ENCODE measurements around the gene PCCB. TPM values are rescaled to one million over a fixed set of nuclear protein-coding genes. Genes with fewer than 3 reads are reported as not detected.

Gene PCCB
- total RNA-seq, 4 donors from 2014 or later, result 30.7 to 43.5 (median 38.0) TPM

DNA sequence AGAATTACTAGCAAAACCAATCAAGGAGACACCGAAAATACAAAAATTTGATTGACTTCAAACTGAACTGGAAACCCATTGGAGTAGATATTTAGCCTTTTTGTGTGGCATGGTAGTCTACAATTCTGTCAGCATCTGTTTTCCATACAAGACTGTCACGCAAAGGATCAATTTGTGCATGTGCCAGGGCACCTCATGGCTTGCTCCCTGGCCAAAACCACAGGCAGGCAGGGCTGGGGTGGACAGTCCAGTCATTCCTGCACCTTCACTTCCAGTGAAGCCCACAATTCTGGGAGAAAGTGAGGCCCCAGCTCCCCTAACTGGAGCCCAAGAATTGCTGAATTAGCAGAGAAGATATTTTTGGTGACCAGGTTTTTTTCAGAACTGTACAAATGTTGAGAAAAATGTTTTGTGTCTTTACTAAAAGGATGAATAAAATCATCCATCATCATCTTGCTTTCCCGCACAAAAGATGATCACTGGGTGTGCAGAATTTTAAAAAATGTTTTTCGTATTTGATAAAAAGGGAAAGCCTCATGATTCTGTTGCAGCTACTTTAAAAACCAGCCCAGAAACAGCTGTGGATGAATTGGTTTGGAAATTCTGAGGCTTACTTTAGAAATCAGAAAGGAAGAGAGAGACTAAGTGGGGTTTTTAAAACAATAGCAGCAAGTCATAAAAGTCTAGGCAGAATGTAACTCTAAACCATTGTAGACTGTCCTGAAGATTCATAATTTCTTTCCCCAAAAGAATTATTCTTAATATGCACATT lies 86.4 kb downstream of the PCCB start:
- H3K27ac ChIP-seq, result no peak overlapping the region
- TF ChIP-seq, protein P1, sequence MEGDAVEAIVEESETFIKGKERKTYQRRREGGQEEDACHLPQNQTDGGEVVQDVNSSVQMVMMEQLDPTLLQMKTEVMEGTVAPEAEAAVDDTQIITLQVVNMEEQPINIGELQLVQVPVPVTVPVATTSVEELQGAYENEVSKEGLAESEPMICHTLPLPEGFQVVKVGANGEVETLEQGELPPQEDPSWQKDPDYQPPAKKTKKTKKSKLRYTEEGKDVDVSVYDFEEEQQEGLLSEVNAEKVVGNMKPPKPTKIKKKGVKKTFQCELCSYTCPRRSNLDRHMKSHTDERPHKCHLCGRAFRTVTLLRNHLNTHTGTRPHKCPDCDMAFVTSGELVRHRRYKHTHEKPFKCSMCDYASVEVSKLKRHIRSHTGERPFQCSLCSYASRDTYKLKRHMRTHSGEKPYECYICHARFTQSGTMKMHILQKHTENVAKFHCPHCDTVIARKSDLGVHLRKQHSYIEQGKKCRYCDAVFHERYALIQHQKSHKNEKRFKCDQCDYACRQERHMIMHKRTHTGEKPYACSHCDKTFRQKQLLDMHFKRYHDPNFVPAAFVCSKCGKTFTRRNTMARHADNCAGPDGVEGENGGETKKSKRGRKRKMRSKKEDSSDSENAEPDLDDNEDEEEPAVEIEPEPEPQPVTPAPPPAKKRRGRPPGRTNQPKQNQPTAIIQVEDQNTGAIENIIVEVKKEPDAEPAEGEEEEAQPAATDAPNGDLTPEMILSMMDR (IDR thresholded peaks at IDR 0.05), result no peak
- TF ChIP-seq POLR2A (IDR thresholded peaks at IDR 0.05), result no peak
- no peaks in the 10 kb centered on the region for H3K9me3 ChIP-seq
- no peak overlapping the region for H3K4me3 ChIP-seq
- intact Hi-C loops (cut with DNase I), result no loop called here
- no peaks in the 10 kb centered on the region for H3K4me1 ChIP-seq
- WGBS, 2 donors, result 89 to 92% methylated on average over 4 of the region's 4 CpGs
- H3K36me3 ChIP-seq, result peaks cover 0 to 86% (median 9%) of the 10 kb centered on the region in 3 donors
- no peak for DNase-seq
- no peaks in the 10 kb centered on the region for H3K27me3 ChIP-seq

DNA sequence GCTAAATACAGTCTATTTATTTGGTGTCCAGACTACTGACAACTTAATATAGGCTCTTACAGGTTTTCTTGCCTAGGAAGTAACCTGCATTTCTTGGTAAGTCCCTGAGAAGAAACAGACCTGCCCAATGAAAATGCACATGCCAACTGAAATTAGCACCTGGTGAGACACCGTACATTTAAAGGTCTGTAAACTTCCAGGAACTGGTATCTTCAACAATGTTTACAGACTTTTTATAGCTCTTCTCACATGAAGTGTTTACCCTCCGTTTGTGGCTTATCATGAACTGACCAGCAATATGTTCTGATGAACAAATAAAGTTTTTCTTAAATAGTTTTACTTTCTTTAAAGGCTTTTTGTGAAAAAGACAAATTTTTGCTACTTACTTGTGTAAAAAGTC lies 93.3 kb downstream of the PCCB start:
- H3K9me3 ChIP-seq, result no peaks in the 10 kb centered on the region
- TF ChIP-seq POLR2A (IDR thresholded peaks at IDR 0.05), result no peak
- TF ChIP-seq, protein P1 (IDR thresholded peaks at IDR 0.05), result no peak
- peak overlapping the region in 1 of 4 donors; percentile 39 for H3K27ac ChIP-seq
- DNase-seq, result no peak
- intact Hi-C loops (cut with DNase I), result no loop called here
- peaks cover 6 to 15% (median 9%) of the 10 kb centered on the region in 3 donors for H3K4me1 ChIP-seq
- H3K27me3 ChIP-seq, result no peaks in the 10 kb centered on the region
- no peak overlapping the region for H3K4me3 ChIP-seq
- 76 to 93% methylated on average over 2 of the region's 2 CpGs for WGBS, 2 donors
- peaks cover 0 to 89% (median 9%) of the 10 kb centered on the region in 3 donors for H3K36me3 ChIP-seq

DNA sequence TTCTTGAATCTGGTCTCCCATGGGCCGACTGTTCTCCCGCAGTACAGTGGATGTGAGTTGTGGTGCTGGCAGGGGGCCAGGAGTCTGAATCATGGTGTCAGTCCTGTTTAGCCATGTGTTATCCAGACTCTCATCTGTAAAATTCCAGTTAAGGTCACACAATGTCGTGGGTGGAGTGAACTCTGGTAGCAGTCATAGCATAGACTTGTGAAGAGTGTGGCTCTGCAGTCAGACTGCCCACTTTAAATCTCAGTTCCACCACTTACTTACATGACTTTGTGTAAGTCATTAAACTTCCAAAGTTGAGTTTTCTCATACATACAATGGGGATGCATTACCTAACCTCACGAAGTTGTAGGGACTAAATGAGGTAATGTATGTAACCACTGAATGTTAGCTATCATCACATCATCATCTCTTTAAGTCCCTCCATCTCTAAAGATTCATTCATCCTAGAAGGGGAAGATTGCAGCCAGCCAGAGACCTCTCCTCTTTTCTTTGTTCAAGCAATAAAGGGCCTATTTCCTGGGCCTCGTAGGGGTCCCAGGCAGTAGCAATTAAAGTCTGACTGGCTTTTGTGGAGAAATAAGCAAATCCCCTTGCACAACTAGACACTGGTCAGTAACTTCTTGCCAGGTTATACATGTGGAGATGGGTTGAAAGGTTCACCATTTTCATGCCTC lies 93.9 kb downstream of the PCCB start:
- TF ChIP-seq, protein P1 (IDR thresholded peaks at IDR 0.05), result no peak
- no peak for TF ChIP-seq POLR2A (IDR thresholded peaks at IDR 0.05)
- Histone ChIP-seq H3K36me3 (peaks cover 0 to 89% (median 9%) of the 10 kb centered on the region in 3 donors), H3K27me3 (no peaks in the 10 kb centered on the region), H3K27ac (peak overlapping the region in 1 of 4 donors; percentile 39), H3K9me3 (no peaks in the 10 kb centered on the region), H3K4me3 (no peak overlapping the region), H3K4me1 (peaks cover 6 to 15% (median 9%) of the 10 kb centered on the region in 3 donors)
- intact Hi-C loops (cut with DNase I), result no loop called here
- DNase-seq, result no peak
- WGBS, 2 donors, result 57 to 61% methylated on average over 5 of the region's 5 CpGs

DNA sequence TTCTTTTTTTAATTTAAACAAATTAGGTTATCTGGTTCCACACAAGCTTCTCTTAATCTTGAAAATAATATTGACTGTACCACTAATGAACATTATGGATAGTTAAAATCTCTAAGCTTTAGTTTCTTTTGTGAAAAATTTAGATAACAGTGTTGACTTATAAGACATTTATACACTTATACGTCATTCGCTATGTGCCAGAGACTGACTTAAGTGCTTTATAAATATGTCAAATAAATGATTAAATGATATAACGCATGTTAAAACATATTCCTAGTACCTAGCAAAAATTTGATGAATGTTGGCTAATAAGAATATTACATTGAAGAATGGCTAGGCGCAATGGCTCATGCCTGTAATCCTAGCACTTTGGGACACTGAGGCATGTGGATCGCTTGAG lies 96.3 kb downstream of the PCCB start:
- Histone ChIP-seq H3K4me3 (no peak overlapping the region), H3K27ac (no peak overlapping the region), H3K36me3 (peaks cover 0 to 74% (median 0%) of the 10 kb centered on the region in 3 donors), H3K9me3 (no peaks in the 10 kb centered on the region), H3K27me3 (no peaks in the 10 kb centered on the region), H3K4me1 (peaks cover 9 to 30% (median 10%) of the 10 kb centered on the region in 3 donors)
- TF ChIP-seq POLR2A (IDR thresholded peaks at IDR 0.05), result no peak
- TF ChIP-seq, protein P1 (IDR thresholded peaks at IDR 0.05), result no peak
- intact Hi-C loops (cut with DNase I), result no loop called here
- 83 to 87% methylated on average over 4 to 5 of the region's 5 CpGs for WGBS, 2 donors
- no peak for DNase-seq

DNA sequence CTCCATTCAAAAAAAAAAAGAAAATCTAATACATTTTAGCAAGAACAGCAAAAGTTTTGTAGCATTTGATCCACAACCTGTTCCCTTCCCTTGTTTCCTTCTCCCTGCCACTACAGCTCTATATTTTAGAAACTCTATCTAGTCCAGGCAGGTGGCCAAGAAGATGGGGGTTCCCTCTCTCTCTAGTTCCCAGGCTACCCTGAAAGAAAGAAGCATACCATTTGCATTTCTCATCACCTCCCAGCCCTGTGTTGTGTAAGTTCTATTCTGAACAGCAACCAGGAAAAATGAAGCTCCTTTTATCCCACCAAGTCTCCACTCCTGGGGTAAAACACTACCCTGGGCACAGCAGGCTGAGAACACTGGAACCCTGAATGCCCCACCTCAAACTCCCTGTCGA lies 100.0 kb downstream of the PCCB start:
- no peak overlapping the region for H3K4me3 ChIP-seq
- no CpG with 5 or more reads among the region's 1 CpG for WGBS, 2 donors
- no peaks in the 10 kb centered on the region for H3K27me3 ChIP-seq
- no peak for DNase-seq
- intact Hi-C loops (cut with DNase I), result no loop called here
- peaks cover 0 to 18% (median 5%) of the 10 kb centered on the region in 3 donors for H3K4me1 ChIP-seq
- H3K36me3 ChIP-seq, result peaks cover 0 to 59% (median 0%) of the 10 kb centered on the region in 3 donors
- H3K27ac ChIP-seq, result no peak overlapping the region
- no peaks in the 10 kb centered on the region for H3K9me3 ChIP-seq
- TF ChIP-seq POLR2A (IDR thresholded peaks at IDR 0.05), result no peak
